ENCODE results near the gene HIGD2A. TPM values are rescaled to one million over a fixed set of nuclear protein-coding genes. Genes with fewer than 3 reads are reported as not detected.

HIGD2A gene
- polyA plus RNA-seq, 3 donors = 101 to 298 (median 260) TPM

DNA sequence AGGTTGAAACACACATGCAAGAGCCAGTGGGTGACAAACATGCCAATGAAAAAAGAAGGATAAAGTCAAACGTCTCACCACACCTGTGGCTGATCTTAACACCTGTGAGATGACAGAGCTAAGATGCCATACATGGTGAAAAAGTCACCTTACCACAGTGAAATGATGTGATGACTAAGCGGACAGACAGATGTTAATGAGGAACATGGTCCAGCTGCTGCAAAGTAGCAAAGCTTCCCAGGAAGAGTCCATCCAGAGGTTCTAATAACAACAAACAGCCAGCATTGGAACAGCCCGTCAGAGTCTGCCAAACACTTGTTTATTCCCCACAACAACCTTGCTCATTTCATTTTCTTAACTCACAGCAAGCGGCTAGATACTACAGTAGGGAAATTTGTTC, 28.9 kb upstream of the HIGD2A start:
- Histone ChIP-seq H2AFZ (ENCODE audit: insufficient read depth, low read depth, low read length, poor library complexity, severe bottlenecking) (no peak overlapping the region), H3K4me1 (ENCODE audit: control insufficient read depth in 1 of 2, insufficient read depth in 2 of 2, low read length in 2 of 2) (peaks cover 15 to 29% of the 10 kb centered on the region in 2 donors), H3K27ac (ENCODE audit: low read depth in 1 of 2, low read length in 2 of 2) (no peak overlapping the region), H3K79me2 (ENCODE audit: insufficient read depth, low read length) (peaks cover 30% of the 10 kb centered on the region), H3K4me3 (replicated peaks in 1 of 3; ENCODE audit: low read depth in 2 of 3, low read length in 3 of 3) (no peak overlapping the region), H4K20me1 (ENCODE audit: insufficient read depth, low read length) (peaks cover 25% of the 10 kb centered on the region), H3K4me2 (replicated peaks; ENCODE audit: extremely low read depth, low read length, poor library complexity, severe bottlenecking) (no peak overlapping the region), H3K36me3 (replicated peaks in 1 of 2; ENCODE audit: control insufficient read depth in 1 of 2, insufficient read depth in 2 of 2, low read length in 2 of 2) (peaks cover 22 to 44% of the 10 kb centered on the region in 2 donors), H3K27me3 (ENCODE audit: control insufficient read depth in 2 of 2, insufficient read depth in 2 of 2, low read length in 2 of 2) (peaks cover 2 to 15% of the 10 kb centered on the region in 2 donors), H3K9me3 (replicated peaks in 1 of 2; ENCODE audit: control insufficient read depth in 1 of 2, insufficient read depth in 1 of 2, low read length in 2 of 2) (no peaks in the 10 kb centered on the region), H3K9ac (ENCODE audit: insufficient read depth, low read length, poor library complexity, severe bottlenecking) (no peak overlapping the region)
- peaks cover 16 to 41% of the 10 kb centered on the region in 2 donors for H3K36me3 Mint-ChIP-seq
- peaks cover 19% of the 10 kb centered on the region for H3K4me1 Mint-ChIP-seq
- TF ChIP-seq, protein P1, sequence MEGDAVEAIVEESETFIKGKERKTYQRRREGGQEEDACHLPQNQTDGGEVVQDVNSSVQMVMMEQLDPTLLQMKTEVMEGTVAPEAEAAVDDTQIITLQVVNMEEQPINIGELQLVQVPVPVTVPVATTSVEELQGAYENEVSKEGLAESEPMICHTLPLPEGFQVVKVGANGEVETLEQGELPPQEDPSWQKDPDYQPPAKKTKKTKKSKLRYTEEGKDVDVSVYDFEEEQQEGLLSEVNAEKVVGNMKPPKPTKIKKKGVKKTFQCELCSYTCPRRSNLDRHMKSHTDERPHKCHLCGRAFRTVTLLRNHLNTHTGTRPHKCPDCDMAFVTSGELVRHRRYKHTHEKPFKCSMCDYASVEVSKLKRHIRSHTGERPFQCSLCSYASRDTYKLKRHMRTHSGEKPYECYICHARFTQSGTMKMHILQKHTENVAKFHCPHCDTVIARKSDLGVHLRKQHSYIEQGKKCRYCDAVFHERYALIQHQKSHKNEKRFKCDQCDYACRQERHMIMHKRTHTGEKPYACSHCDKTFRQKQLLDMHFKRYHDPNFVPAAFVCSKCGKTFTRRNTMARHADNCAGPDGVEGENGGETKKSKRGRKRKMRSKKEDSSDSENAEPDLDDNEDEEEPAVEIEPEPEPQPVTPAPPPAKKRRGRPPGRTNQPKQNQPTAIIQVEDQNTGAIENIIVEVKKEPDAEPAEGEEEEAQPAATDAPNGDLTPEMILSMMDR (IDR thresholded peaks at IDR 0.05) = no peak
- intact Hi-C loops (cut with micrococcal nuclease) = loop anchor here in 1 of 2 donors (2.0 kb wide), 1 partner anchor 29 kb away; the partner anchor contains the start of genes HIGD2A and NOP16
- WGBS (ENCODE audit: insufficient coverage) = 50% methylated on average over 1 of the region's 4 CpGs
- H3K4me3 Mint-ChIP-seq = no peak overlapping the region
- DNase-seq = no peak
- H3K27ac Mint-ChIP-seq = no peak overlapping the region
- H3K27me3 Mint-ChIP-seq (ENCODE audit: low read depth in 3 of 3) = peaks cover 11 to 16% (median 15%) of the 10 kb centered on the region in 3 donors
- H3K9me3 Mint-ChIP-seq = peaks cover 0 to 8% (median 0%) of the 10 kb centered on the region in 7 donors

DNA sequence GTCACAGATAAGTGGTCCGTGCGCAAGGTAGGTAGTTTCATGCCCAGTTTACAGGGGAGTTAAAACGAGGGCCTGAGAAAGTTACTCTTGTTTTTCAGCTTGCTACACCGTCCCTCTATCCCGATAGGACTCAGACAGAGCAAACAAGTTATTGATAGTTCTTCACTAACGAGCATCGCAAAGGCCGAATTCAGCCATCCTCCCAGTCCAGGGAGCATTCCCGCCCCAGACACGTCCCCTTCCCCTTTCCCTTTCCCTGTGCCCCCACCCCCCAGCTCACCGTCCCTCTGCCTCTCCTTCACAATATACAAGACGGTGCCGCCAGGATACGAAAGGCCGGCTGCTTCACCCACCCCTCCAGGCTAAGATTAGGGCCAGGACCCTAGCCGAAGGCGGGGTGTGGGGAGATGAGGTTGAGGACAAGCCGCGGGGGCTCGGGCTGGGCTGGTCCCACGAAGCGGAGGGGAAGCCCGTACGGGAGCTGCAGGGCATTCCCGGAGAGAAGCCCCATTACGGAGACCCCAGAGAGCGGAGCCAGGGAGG, 27.6 kb upstream of the HIGD2A start:
- peaks cover 22% of the 10 kb centered on the region for H3K4me1 Mint-ChIP-seq
- H3K4me1 ChIP-seq (ENCODE audit: control insufficient read depth in 1 of 2, insufficient read depth in 2 of 2, low read length in 2 of 2) = peaks cover 20 to 42% of the 10 kb centered on the region in 2 donors
- peaks cover 0 to 9% (median 0%) of the 10 kb centered on the region in 7 donors for H3K9me3 Mint-ChIP-seq
- peak overlapping the region; percentile 82 for H2AFZ ChIP-seq (ENCODE audit: insufficient read depth, low read depth, low read length, poor library complexity, severe bottlenecking)
- peak overlapping the region; percentile 99 for H3K4me2 ChIP-seq (replicated peaks; ENCODE audit: extremely low read depth, low read length, poor library complexity, severe bottlenecking)
- H3K4me3 Mint-ChIP-seq = peak overlapping the region; percentile 99
- H3K27me3 ChIP-seq (ENCODE audit: control insufficient read depth in 2 of 2, insufficient read depth in 2 of 2, low read length in 2 of 2) = peaks cover 8 to 24% of the 10 kb centered on the region in 2 donors
- H3K27ac ChIP-seq (ENCODE audit: low read depth in 1 of 2, low read length in 2 of 2) = peak overlapping the region; percentile 7 to 68
- whole genome bisulfite sequencing (ENCODE audit: insufficient coverage) = 0% methylated on average over 14 of the region's 27 CpGs
- DNase-seq = no peak
- no peaks in the 10 kb centered on the region for H3K9me3 ChIP-seq (replicated peaks in 1 of 2; ENCODE audit: control insufficient read depth in 1 of 2, insufficient read depth in 1 of 2, low read length in 2 of 2)
- peaks cover 9 to 31% of the 10 kb centered on the region in 2 donors for H3K36me3 ChIP-seq (replicated peaks in 1 of 2; ENCODE audit: control insufficient read depth in 1 of 2, insufficient read depth in 2 of 2, low read length in 2 of 2)
- intact Hi-C loops (cut with micrococcal nuclease) = loop anchor here in 1 of 2 donors (2.0 kb wide), 1 partner anchor 28 kb away; the partner anchor contains the start of genes HIGD2A and NOP16
- TF ChIP-seq, protein P1 (IDR thresholded peaks at IDR 0.05) = no peak
- peaks cover 8 to 28% of the 10 kb centered on the region in 2 donors for H3K36me3 Mint-ChIP-seq
- peak overlapping the region in 5 of 7 donors; percentile 82 to 94 (median 89) for H3K27ac Mint-ChIP-seq
- peak overlapping the region; percentile 81 for H3K9ac ChIP-seq (ENCODE audit: insufficient read depth, low read length, poor library complexity, severe bottlenecking)
- peaks cover 24% of the 10 kb centered on the region for H3K79me2 ChIP-seq (ENCODE audit: insufficient read depth, low read length)
- peaks cover 16 to 26% (median 21%) of the 10 kb centered on the region in 3 donors for H3K27me3 Mint-ChIP-seq (ENCODE audit: low read depth in 3 of 3)
- peak overlapping the region; percentile 64 to 96 (median 87) for H3K4me3 ChIP-seq (replicated peaks in 1 of 3; ENCODE audit: low read depth in 2 of 3, low read length in 3 of 3)
- peaks cover 14% of the 10 kb centered on the region for H4K20me1 ChIP-seq (ENCODE audit: insufficient read depth, low read length)
